ENCODE results near the gene CBARP.

Gene CBARP

GRCh38 chr19:1283207-1283916 lies 45.6 kb upstream of the CBARP start:
- H3K4me3 ChIP-seq (ENCODE audit: control insufficient read depth, low read depth, low read length) = no peak overlapping the region
- no peak for TF ChIP-seq CTCF (conservative IDR thresholded peaks at IDR 0.05; ENCODE audit: control insufficient read depth, insufficient read depth, low read depth, low read length)
- no peak for DNase-seq (ENCODE audit: low read depth)

- TF ChIP-seq CTCF (conservative IDR thresholded peaks at IDR 0.05; ENCODE audit: control insufficient read depth, insufficient read depth, low read depth, low read length) = no peak
- no peak overlapping the region for H3K4me3 ChIP-seq (ENCODE audit: control insufficient read depth, low read depth, low read length)
- no peak for DNase-seq (ENCODE audit: low read depth)
These were observed 44.9 kb upstream of the CBARP start for GRCh38 chr19:1282588-1283206.

GRCh38 chr19:1281569-1282287 lies 43.9 kb upstream of the CBARP start:
- DNase-seq (ENCODE audit: low read depth) = no peak
- TF ChIP-seq CTCF (conservative IDR thresholded peaks at IDR 0.05; ENCODE audit: control insufficient read depth, insufficient read depth, low read depth, low read length) = no peak
- no peak overlapping the region for H3K4me3 ChIP-seq (ENCODE audit: control insufficient read depth, low read depth, low read length)

- H3K4me3 ChIP-seq (ENCODE audit: control insufficient read depth, low read depth, low read length) = no peak overlapping the region
- no peak for DNase-seq (ENCODE audit: low read depth)
- no peak for TF ChIP-seq CTCF (conservative IDR thresholded peaks at IDR 0.05; ENCODE audit: control insufficient read depth, insufficient read depth, low read depth, low read length)
These were observed 43.1 kb upstream of the CBARP start for GRCh38 chr19:1280636-1281568.

GRCh38 chr19:1279782-1280341 lies 42.1 kb upstream of the CBARP start:
- peak; percentile 84 for DNase-seq (ENCODE audit: low read depth)
- no peak overlapping the region for H3K4me3 ChIP-seq (ENCODE audit: control insufficient read depth, low read depth, low read length)
- peak; percentile 94 for TF ChIP-seq CTCF (conservative IDR thresholded peaks at IDR 0.05; ENCODE audit: control insufficient read depth, insufficient read depth, low read depth, low read length)

Measured in fibroblast of mammary gland (primary cell).